PC-3 (cell line): ENCODE data around the gene FUT2.

ENCODE experiments used
- EZH2 ChIP-seq: fragments of 300-600 bp; sonication (generic); IDR thresholded peaks from one replicate; pipeline ENCODE4 v1.6.1; 2017; ENCODE audit warnings: antibody characterized with exemption, mild to moderate bottlenecking, low read length; ENCODE audit not compliant: unreplicated experiment
- EZH2phosphoT487 ChIP-seq: fragments of 300-600 bp; sonication (generic); IDR thresholded peaks from 2 replicates; pipeline ENCODE4 v1.6.1; 2018; ENCODE audit warnings: mild to moderate bottlenecking, antibody characterized with exemption, low read length, borderline replicate concordance
- TF ChIP-seq, protein P1 (sequence below): fragments of 300-600 bp; sonication (generic); conservative IDR thresholded peaks from 2 replicates; pipeline ENCODE4 v1.5.1; 2017; ENCODE audit warnings: antibody characterized with exemption, low read depth, mild to moderate bottlenecking, low read length

DNA sequence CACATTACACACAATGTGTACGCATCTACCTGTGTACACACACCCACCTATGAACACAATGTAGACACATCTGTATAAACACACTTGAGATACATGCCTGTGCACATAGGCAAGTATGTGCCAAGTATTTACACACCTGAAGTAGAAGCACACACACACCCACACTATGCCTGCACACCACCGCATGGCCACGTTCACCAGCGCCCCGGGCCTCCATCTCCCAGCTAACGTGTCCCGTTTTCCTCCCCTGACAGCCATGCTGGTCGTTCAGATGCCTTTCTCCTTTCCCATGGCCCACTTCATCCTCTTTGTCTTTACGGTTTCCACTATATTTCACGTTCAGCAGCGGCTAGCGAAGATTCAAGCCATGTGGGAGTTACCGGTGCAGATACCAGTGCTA, 6.9 kb downstream of the FUT2 start:
- TF ChIP-seq, protein P1, sequence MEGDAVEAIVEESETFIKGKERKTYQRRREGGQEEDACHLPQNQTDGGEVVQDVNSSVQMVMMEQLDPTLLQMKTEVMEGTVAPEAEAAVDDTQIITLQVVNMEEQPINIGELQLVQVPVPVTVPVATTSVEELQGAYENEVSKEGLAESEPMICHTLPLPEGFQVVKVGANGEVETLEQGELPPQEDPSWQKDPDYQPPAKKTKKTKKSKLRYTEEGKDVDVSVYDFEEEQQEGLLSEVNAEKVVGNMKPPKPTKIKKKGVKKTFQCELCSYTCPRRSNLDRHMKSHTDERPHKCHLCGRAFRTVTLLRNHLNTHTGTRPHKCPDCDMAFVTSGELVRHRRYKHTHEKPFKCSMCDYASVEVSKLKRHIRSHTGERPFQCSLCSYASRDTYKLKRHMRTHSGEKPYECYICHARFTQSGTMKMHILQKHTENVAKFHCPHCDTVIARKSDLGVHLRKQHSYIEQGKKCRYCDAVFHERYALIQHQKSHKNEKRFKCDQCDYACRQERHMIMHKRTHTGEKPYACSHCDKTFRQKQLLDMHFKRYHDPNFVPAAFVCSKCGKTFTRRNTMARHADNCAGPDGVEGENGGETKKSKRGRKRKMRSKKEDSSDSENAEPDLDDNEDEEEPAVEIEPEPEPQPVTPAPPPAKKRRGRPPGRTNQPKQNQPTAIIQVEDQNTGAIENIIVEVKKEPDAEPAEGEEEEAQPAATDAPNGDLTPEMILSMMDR = no peak
- no peak for TF ChIP-seq EZH2
- TF ChIP-seq EZH2phosphoT487 = no peak
